SK-N-SH (cell line): ENCODE results near the gene ITM2C. TPM values are rescaled to one million over a fixed set of nuclear protein-coding genes. Genes with fewer than 3 reads are reported as not detected.

ENCODE experiments used
- CTCF ChIA-PET: fragments of 300-600, 350-600 bp; formaldehyde crosslinking; extraction: SDS; loops from one replicate; lab custom pipeline; 2021; lab: Yijun Ruan, JAX
- POLR2A ChIA-PET: fragments of 350-600 bp; sonication (Branson Sonifier 250); formaldehyde crosslinking; extraction: SDS; loops from one replicate; lab custom pipeline; 2020; ENCODE audit warnings: antibody characterized with exemption, inconsistent platforms; lab: Yijun Ruan, JAX
- DNase-seq: peaks from one replicate; pipeline ENCODE4 v3.0.0; 2012
- H2AFZ ChIP-seq: fragments of 200-600 bp; sonication (generic); 2 replicates; pipeline ENCODE4 v1.8.1; 2016; ENCODE audit warnings: antibody characterized with exemption, mild to moderate bottlenecking, low read depth
- H3F3A ChIP-seq: fragments of 200-600 bp; sonication (generic); replicated peaks from 2 replicates; pipeline ENCODE3; 2016; ENCODE audit warnings: antibody characterized with exemption, mild to moderate bottlenecking; ENCODE audit not compliant: insufficient read depth
- H3K27ac ChIP-seq, 2 experiments: fragments of 200-500 bp in 1 of 2; fragments of 200-600 bp in 1 of 2; sonication (Bioruptor generic) in 1 of 2; sonication (generic), shearing (Covaris generic) in 1 of 2; 2 replicates each; pipeline versions ENCODE4 v1.5.1 to v1.6.1; 2014 to 2016; ENCODE audit warnings: low read depth in 2 of 2, inconsistent platforms in 1 of 2, low read length in 1 of 2, mild to moderate bottlenecking in 1 of 2, mixed read lengths in 1 of 2
- H3K27me3 ChIP-seq: fragments of 200-600 bp; sonication (generic), shearing (Covaris generic); 2 replicates; pipeline ENCODE4 v1.6.1; 2016; ENCODE audit warnings: mixed run types; ENCODE audit not compliant: insufficient read depth
- H3K36me3 ChIP-seq, 2 experiments: fragments of 200-500 bp in 1 of 2; fragments of 200-600 bp in 1 of 2; sonication (Bioruptor generic) in 1 of 2; sonication (generic) in 1 of 2; replicated peaks in 1 of 2; 2 replicates each; pipeline versions ENCODE3 to v1.5.1; 2014 to 2016; ENCODE audit warnings: low read length in 1 of 2, mild to moderate bottlenecking in 1 of 2; ENCODE audit not compliant: insufficient read depth in 2 of 2, control insufficient read depth in 1 of 2
- H3K4me1 ChIP-seq, 2 experiments: fragments of 200-500 bp in 1 of 2; fragments of 200-600 bp in 1 of 2; sonication (Bioruptor generic) in 1 of 2; sonication (generic), shearing (Covaris generic) in 1 of 2; 2 replicates each; pipeline versions ENCODE4 v1.5.1 to v1.6.1; 2014 to 2016; ENCODE audit warnings: low read depth in 1 of 2, low read length in 1 of 2, mixed run types in 1 of 2; ENCODE audit not compliant: insufficient read depth in 2 of 2, control insufficient read depth in 1 of 2
- H3K4me2 ChIP-seq: fragments of 200-600 bp; sonication (generic), shearing (Covaris generic); 2 replicates; pipeline ENCODE4 v1.6.1; 2017; ENCODE audit warnings: mixed run types
- H3K4me3 ChIP-seq, 2 experiments: fragments of 200-500 bp in 1 of 2; fragments of 200-600 bp in 1 of 2; sonication (Bioruptor generic) in 1 of 2; sonication (generic), shearing (Covaris generic) in 1 of 2; 2 replicates each; pipeline versions ENCODE4 v1.5.1 to v1.8.1; 2014 to 2016; ENCODE audit warnings: low read depth in 2 of 2, inconsistent platforms in 1 of 2, low read length in 1 of 2, mild to moderate bottlenecking in 1 of 2, mixed read lengths in 1 of 2, moderate library complexity in 1 of 2
- H3K79me2 ChIP-seq: fragments of 200-600 bp; sonication (generic); 2 replicates; pipeline ENCODE4 v1.8.1; 2017; ENCODE audit warnings: mild to moderate bottlenecking; ENCODE audit not compliant: insufficient read depth
- H3K9ac ChIP-seq: fragments of 200-600 bp; sonication (generic); 2 replicates; pipeline ENCODE4 v1.6.1; 2017; ENCODE audit warnings: mixed run types
- H3K9me2 ChIP-seq: fragments of 200-600 bp; sonication (generic); 2 replicates; pipeline ENCODE4 v1.6.1; 2017; ENCODE audit warnings: mixed run types
- H3K9me3 ChIP-seq: fragments of 200-600 bp; sonication (generic); 2 replicates; pipeline ENCODE4 v1.6.1; 2017; ENCODE audit warnings: mixed run types, mild to moderate bottlenecking, moderate library complexity
- H4K20me1 ChIP-seq: fragments of 200-600 bp; sonication (generic); 2 replicates; pipeline ENCODE4 v1.6.1; 2017; ENCODE audit warnings: mild to moderate bottlenecking, mixed run types; ENCODE audit not compliant: insufficient read depth
- FOSL2 ChIP-seq: IDR thresholded peaks from 2 replicates; pipeline ENCODE4 v1.4.0; 2012; ENCODE audit warnings: low read depth, mild to moderate bottlenecking, moderate library complexity, borderline replicate concordance
- GABPA ChIP-seq: IDR thresholded peaks from 2 replicates; pipeline ENCODE4 v1.4.0; 2012; ENCODE audit warnings: low read depth, mild to moderate bottlenecking
- IRF3 ChIP-seq: fragments of 150-350 bp; IDR thresholded peaks from 2 replicates; pipeline ENCODE4 v1.6.1; 2016; ENCODE audit warnings: mild to moderate bottlenecking, low read depth, low read length
- POLR2AphosphoS5 ChIP-seq: IDR thresholded peaks from 2 replicates; pipeline ENCODE4 v1.6.1; 2012; ENCODE audit warnings: low read depth, low read length
- SMC3 ChIP-seq: IDR thresholded peaks from 2 replicates; pipeline ENCODE4 v1.6.1; 2012; ENCODE audit warnings: low read depth, low read length, improper control_type of control experiment
- TAF1 ChIP-seq: IDR thresholded peaks from 2 replicates; pipeline ENCODE4 v1.6.1; 2012; ENCODE audit warnings: low read depth, mild to moderate bottlenecking, low read length, moderate library complexity, borderline replicate concordance
- TCF12 ChIP-seq: IDR thresholded peaks from 2 replicates; pipeline ENCODE4 v1.4.0; 2012
- TEAD4 ChIP-seq: IDR thresholded peaks from 2 replicates; pipeline ENCODE4 v1.4.0; 2012; ENCODE audit warnings: mild to moderate bottlenecking, borderline replicate concordance; ENCODE audit not compliant: insufficient read depth
- WGBS: methylation state at CpG from one replicate; pipeline ENCODE4 v1.1.6; 2017; ENCODE audit warnings: low lambda C conversion rate; 5-methylcytosine and 5-hydroxymethylcytosine counted together
- polyA plus RNA-seq, 3 experiments: library from polyadenylated mRNA; depleted of rRNA; stranded (reverse); fragments of >200 nt; gene quantifications; 2 replicates each; pipeline ENCODE4 v1.2.3, GENCODE V29; 2012

The ITM2C gene
- polyA plus RNA-seq, 1 of the 3 experiments (the other 2 are of a cell fraction): 288 TPM

- Histone ChIP-seq H3K9ac (no peak overlapping the region), H3K36me3 (no peaks in the 10 kb centered on the region), H3K27ac (no peak overlapping the region), H3K9me3 (no peaks in the 10 kb centered on the region), H3K4me3 (no peak overlapping the region), H3K4me2 (peak overlapping the region; percentile 19; the same call in 1 of the 2 replicates), H3K9me2 (no peaks in the 10 kb centered on the region), H3F3A (no peaks in the 10 kb centered on the region), H4K20me1 (no peaks in the 10 kb centered on the region), H3K79me2 (no peaks in the 10 kb centered on the region), H3K27me3 (peaks cover 2% of the 10 kb centered on the region; the same call in 1 of the 2 replicates), H3K4me1 (no peaks in the 10 kb centered on the region; a peak in 1 of 4 replicates), H2AFZ (no peak overlapping the region)
- 53% methylated on average over 9 of the region's 10 CpGs for WGBS
- CTCF ChIA-PET: interaction anchor here (1.1 to 5.1 kb wide), 2 partner anchors 79 to 84 kb away, joined by 4 to 17 read pairs; no protein-coding TSS in a partner anchor
- DNase-seq: no peak
- POLR2A ChIA-PET: no interaction called here
- TF ChIP-seq FOSL2: peak; percentile 52; the same call in 1 of the 2 replicates
- no peak for TF ChIP-seq GABPA
- no peak for TF ChIP-seq SMC3
- TF ChIP-seq TEAD4: no peak
- TF ChIP-seq POLR2AphosphoS5: no peak
- TF ChIP-seq TAF1: no peak
- TF ChIP-seq TCF12: peak; percentile 9; the same call in 1 of the 2 replicates
These were observed 44.0 kb downstream of the ITM2C start for GRCh38 chr2:230908595-230909191.

- no peaks in the 10 kb centered on the region for H4K20me1 ChIP-seq
- no peak overlapping the region for H2AFZ ChIP-seq
- no peaks in the 10 kb centered on the region for H3K36me3 ChIP-seq
- TF ChIP-seq POLR2AphosphoS5 (no peak), IRF3 (no peak)
- TF ChIP-seq, all 33 proteins: peak for 0
- H3K9me2 ChIP-seq: no peaks in the 10 kb centered on the region
- POLR2A ChIA-PET: no interaction called here
- no peaks in the 10 kb centered on the region; a peak in 1 of 4 replicates for H3K4me1 ChIP-seq
- 82% methylated on average over 17 of the region's 18 CpGs for WGBS
- no peak overlapping the region for H3K4me2 ChIP-seq
- H3K27me3 ChIP-seq: peaks cover 8% of the 10 kb centered on the region; the same call in 1 of the 2 replicates
- DNase-seq: no peak
- no peak overlapping the region for H3K9ac ChIP-seq
- H3K4me3 ChIP-seq: no peak overlapping the region
- H3K9me3 ChIP-seq: no peaks in the 10 kb centered on the region
- H3K79me2 ChIP-seq: no peaks in the 10 kb centered on the region
- H3F3A ChIP-seq: no peaks in the 10 kb centered on the region
- H3K27ac ChIP-seq: no peak overlapping the region
- CTCF ChIA-PET: interaction anchor here (1.2 to 1.7 kb wide), 3 partner anchors 38 to 86 kb away, joined by 3 to 5 read pairs (median 4); no protein-coding TSS in a partner anchor
These were observed 45.3 kb downstream of the ITM2C start for GRCh38 chr2:230909841-230910545.
